ENCODE measurements around the gene ARHGAP22. TPM values are rescaled to one million over a fixed set of nuclear protein-coding genes. Genes with fewer than 3 reads are reported as not detected.

The ARHGAP22 gene
- total and polyA plus RNA-seq, 2 experiments from 2014 or later, result 4.8 to 10.7 TPM

GRCh38 chr10:48466611-48467240 is 138.1 kb downstream of the ARHGAP22 start:
- peak overlapping the region; percentile 74; the same call in 1 of the 2 replicates for H3K4me2 ChIP-seq

More at GRCh38 chr10:48466611-48467240, 138.1 kb downstream of the ARHGAP22 start:
- Histone ChIP-seq H4K20me1 (replicated peaks; ENCODE audit: insufficient read depth) (no peaks in the 10 kb centered on the region; the same call in 1 of the 2 replicates), H3K27ac (ENCODE audit: low read depth) (no peak overlapping the region), H3F3A (replicated peaks; ENCODE audit: low read depth) (0 out of 2 replicates have a peak, but pooled peaks cover 3% of the 10 kb centered on the region), H3K79me2 (replicated peaks; ENCODE audit: insufficient read depth) (no peaks in the 10 kb centered on the region), H3K9me2 (ENCODE audit: insufficient read depth) (no peaks in the 10 kb centered on the region), H3K36me3 (ENCODE audit: insufficient read depth) (no peaks in the 10 kb centered on the region), H3K4me3 (peak overlapping the region; percentile 46; the same call in 1 of the 2 replicates), H3K4me1 (ENCODE audit: insufficient read depth) (peaks cover 7% of the 10 kb centered on the region; the same call in 1 of the 2 replicates), H3K27me3 (ENCODE audit: insufficient read depth) (peaks cover 14% of the 10 kb centered on the region), H2AFZ (no peak overlapping the region)
- Mint-ChIP-seq H3K9me3 (no peaks in the 10 kb centered on the region), H3K4me3 (peak overlapping the region; percentile 45), H3K27me3 (ENCODE audit: insufficient read depth, low read depth, poor library complexity) (peaks cover 9% of the 10 kb centered on the region), H3K4me1 (peaks cover 26% of the 10 kb centered on the region), H3K27ac (no peak overlapping the region), H3K36me3 (ENCODE audit: low read depth) (peaks cover 4% of the 10 kb centered on the region; the same call in 1 of the 3 replicates)
- TF ChIP-seq STAT1 (IDR thresholded peaks at IDR 0.05; ENCODE audit: unreplicated experiment), result no peak
- TF ChIP-seq REST (IDR thresholded peaks at IDR 0.05; ENCODE audit: unreplicated experiment), result no peak
- TF ChIP-seq NANOG (IDR thresholded peaks at IDR 0.05; ENCODE audit: borderline replicate concordance), result no peak
- TF ChIP-seq EZH2 (IDR thresholded peaks at IDR 0.05; ENCODE audit: low read depth, unreplicated experiment), result no peak
- TF ChIP-seq CTCF (conservative IDR thresholded peaks at IDR 0.05; ENCODE audit: low read depth in 2 of 2), result no peak
- no peak for TF ChIP-seq ETS1 (IDR thresholded peaks at IDR 0.05)
- TF ChIP-seq JUNB (IDR thresholded peaks at IDR 0.05; ENCODE audit: unreplicated experiment), result no peak
- no peak for TF ChIP-seq POLR2AphosphoS5 (IDR thresholded peaks at IDR 0.05; ENCODE audit: low read depth)
- TF ChIP-seq CREB1 (CRISPR knock-in tag; IDR thresholded peaks at IDR 0.05; ENCODE audit: low read depth), result no peak
- TF ChIP-seq ZNF462 (CRISPR knock-in tag; IDR thresholded peaks at IDR 0.05), result no peak
- DNase-seq (ENCODE audit: low spot score), result peak; percentile 69
- ATAC-seq, result peak; percentile 59

Measured in GM23338 (cell line).